H9 (cell line): Measurements from ENCODE around the gene ZNF775. TPM values are rescaled to one million over a fixed set of nuclear protein-coding genes. Genes with fewer than 3 reads are reported as not detected.

Experiments
- DNase-seq: peaks from one replicate; pipeline ENCODE4 v3.0.0-alpha.2; 2017
- H2AFZ ChIP-seq: one replicate; pipeline ENCODE4 v1.6.1; 2013; ENCODE audit warnings: mild to moderate bottlenecking, low read length, control low read depth, moderate library complexity
- H2AK5ac ChIP-seq: 2 replicates; pipeline ENCODE4 v1.6.1; 2013; ENCODE audit warnings: low read length, control low read depth, mixed read lengths; ENCODE audit not compliant: insufficient read length
- H2BK120ac ChIP-seq: one replicate; pipeline ENCODE4 v1.6.1; 2013; ENCODE audit warnings: low read depth, mild to moderate bottlenecking, low read length, control low read depth, inconsistent platforms; ENCODE audit not compliant: poor library complexity, severe bottlenecking
- H2BK12ac ChIP-seq: 2 replicates; pipeline ENCODE4 v1.6.1; 2013; ENCODE audit warnings: low read length, control low read depth, mixed read lengths, low read depth; ENCODE audit not compliant: insufficient read length
- H2BK15ac ChIP-seq: 2 replicates; pipeline ENCODE4 v1.6.1; 2013; ENCODE audit warnings: low read depth, low read length, control low read depth
- H2BK20ac ChIP-seq: one replicate; pipeline ENCODE4 v1.6.1; 2013; ENCODE audit warnings: low read depth, mild to moderate bottlenecking, low read length, control low read depth, inconsistent platforms; ENCODE audit not compliant: poor library complexity, severe bottlenecking
- H2BK5ac ChIP-seq: 2 replicates; pipeline ENCODE4 v1.6.1; 2013; ENCODE audit warnings: low read length, control low read depth, mixed read lengths; ENCODE audit not compliant: insufficient read length
- H3K14ac ChIP-seq: 2 replicates; pipeline ENCODE4 v1.6.1; 2013; ENCODE audit warnings: low read length, control low read depth; ENCODE audit not compliant: insufficient read depth
- H3K18ac ChIP-seq: 2 replicates; pipeline ENCODE4 v1.6.1; 2013; ENCODE audit warnings: low read depth, mild to moderate bottlenecking, mixed read lengths, low read length, control low read depth; ENCODE audit not compliant: insufficient read length
- H3K23ac ChIP-seq: 2 replicates; pipeline ENCODE4 v1.6.1; 2013; ENCODE audit warnings: low read length, control low read depth, mixed read lengths, low read depth; ENCODE audit not compliant: insufficient read length
- H3K23me2 ChIP-seq: 2 replicates; pipeline ENCODE4 v1.6.1; 2013; ENCODE audit warnings: low read depth, mild to moderate bottlenecking, mixed read lengths, low read length, control low read depth; ENCODE audit not compliant: insufficient read length, poor library complexity, severe bottlenecking
- H3K27ac ChIP-seq: 2 replicates; pipeline ENCODE4 v1.5.1; 2013; ENCODE audit warnings: low read length, control low read depth, mixed read lengths, low read depth; ENCODE audit not compliant: insufficient read length
- H3K27me3 ChIP-seq: 2 replicates; pipeline ENCODE4 v1.6.1; 2013; ENCODE audit warnings: low read length, control low read depth, inconsistent platforms; ENCODE audit not compliant: insufficient read depth
- H3K4ac ChIP-seq: 2 replicates; pipeline ENCODE4 v1.6.1; 2013; ENCODE audit warnings: low read depth, mild to moderate bottlenecking, control low read depth, inconsistent platforms, low read length, moderate library complexity
- H3K4me1 ChIP-seq: 2 replicates; pipeline ENCODE4 v1.6.1; 2013; ENCODE audit warnings: low read length, control low read depth, inconsistent platforms; ENCODE audit not compliant: insufficient read depth
- H3K4me2 ChIP-seq: 2 replicates; pipeline ENCODE4 v1.6.1; 2013; ENCODE audit warnings: low read length, control low read depth, mixed read lengths; ENCODE audit not compliant: insufficient read length, insufficient read depth
- H3K56ac ChIP-seq: 2 replicates; pipeline ENCODE4 v1.6.1; 2013; ENCODE audit warnings: low read depth, mild to moderate bottlenecking, mixed read lengths, low read length, control low read depth; ENCODE audit not compliant: insufficient read length
- H3K79me1 ChIP-seq: 2 replicates; pipeline ENCODE4 v1.6.1; 2013; ENCODE audit warnings: low read depth, mild to moderate bottlenecking, moderate library complexity, low read length, control low read depth, inconsistent platforms; ENCODE audit not compliant: insufficient read depth, poor library complexity, severe bottlenecking
- H3K79me2 ChIP-seq: 2 replicates; pipeline ENCODE4 v1.6.1; 2013; ENCODE audit warnings: low read length, control low read depth, inconsistent platforms; ENCODE audit not compliant: insufficient read depth
- H3K9ac ChIP-seq: 2 replicates; pipeline ENCODE4 v1.6.1; 2013; ENCODE audit warnings: low read length, control low read depth, mixed read lengths; ENCODE audit not compliant: insufficient read length; ENCODE audit errors: extremely low read depth
- H3K9me3 ChIP-seq: one replicate; pipeline ENCODE4 v1.6.1; 2013; ENCODE audit warnings: low read depth, low read length, inconsistent platforms; ENCODE audit not compliant: control insufficient read depth
- H3T11ph ChIP-seq: one replicate; pipeline ENCODE4 v1.6.1; 2013; ENCODE audit warnings: mild to moderate bottlenecking, low read length, control low read depth, inconsistent platforms
- H4K20me1 ChIP-seq: one replicate; pipeline ENCODE4 v1.6.1; 2013; ENCODE audit not compliant: control insufficient read depth, insufficient read length, insufficient read depth
- H4K5ac ChIP-seq: 2 replicates; pipeline ENCODE4 v1.6.1; 2013; ENCODE audit warnings: low read depth, mild to moderate bottlenecking, mixed read lengths, low read length, control low read depth; ENCODE audit not compliant: insufficient read length
- H4K8ac ChIP-seq: replicated peaks from 2 replicates; pipeline ENCODE4 v1.6.1; 2013; ENCODE audit warnings: low read length, control low read depth, mixed read lengths, low read depth; ENCODE audit not compliant: insufficient read length
- H4K91ac ChIP-seq: 2 replicates; pipeline ENCODE4 v1.6.1; 2013; ENCODE audit warnings: low read depth, mild to moderate bottlenecking, moderate library complexity, mixed read lengths, low read length, control low read depth; ENCODE audit not compliant: insufficient read length
- H3K27ac Mint-ChIP-seq, 3 experiments: 2 replicates in 2 of 3; 3 replicates in 1 of 3; pipeline ENCODE4 v1.8.0; 2020 to 2021; ENCODE audit warnings: mixed read lengths in 3 of 3, mild to moderate bottlenecking in 1 of 3, moderate library complexity in 1 of 3
- H3K27me3 Mint-ChIP-seq: 2 replicates; pipeline ENCODE4 v1.8.0; 2021; ENCODE audit warnings: low read depth, mild to moderate bottlenecking, moderate library complexity, mixed read lengths
- H3K36me3 Mint-ChIP-seq, 3 experiments: 2 replicates in 2 of 3; 3 replicates in 1 of 3; pipeline ENCODE4 v1.8.0; 2020 to 2021; ENCODE audit warnings: low read depth in 3 of 3, mixed read lengths in 3 of 3; ENCODE audit not compliant: insufficient read depth in 1 of 3
- H3K4me1 Mint-ChIP-seq, 2 experiments: 2 replicates each; pipeline ENCODE4 v1.8.0; 2020; ENCODE audit warnings: mixed read lengths in 2 of 2
- H3K4me3 Mint-ChIP-seq, 2 experiments: 2 replicates in 1 of 2; 3 replicates in 1 of 2; pipeline ENCODE4 v1.8.0; 2020 to 2021; ENCODE audit warnings: mild to moderate bottlenecking in 2 of 2, mixed read lengths in 2 of 2, moderate library complexity in 1 of 2
- H3K9me3 Mint-ChIP-seq, 2 experiments: 2 replicates in 1 of 2; 3 replicates in 1 of 2; pipeline ENCODE4 v1.8.0; 2020; ENCODE audit warnings: mild to moderate bottlenecking in 2 of 2, mixed read lengths in 2 of 2, moderate library complexity in 1 of 2
- CTCF ChIP-seq: fragments of 200-600 bp; sonication (generic); conservative IDR thresholded peaks from 3 replicates; pipeline ENCODE4 v1.8.0; 2021; ENCODE audit warnings: antibody characterized with exemption, mild to moderate bottlenecking
- WGBS: extraction: QIAGEN DNeasy Blood & Tissue Kit; methylation state at CpG from one replicate; pipeline ENCODE4 v1.1.7; 2013; ENCODE audit warnings: missing lambda C conversion rate, low lambda C conversion rate, mixed read lengths; ENCODE audit not compliant: insufficient read length; ENCODE audit errors: extremely low coverage; 5-methylcytosine and 5-hydroxymethylcytosine counted together
- total RNA-seq: library from RNA; stranded (reverse); gene quantifications from 2 replicates; pipeline ENCODE4 v1.2.1, GENCODE V29; 2021

ZNF775 gene
- total RNA-seq, 1 experiment from 2014 or later, result 10.5 TPM

- Mint-ChIP-seq H3K4me3 (no peak overlapping the region), H3K36me3 (peaks cover 0 to 4% (median 0%) of the 10 kb centered on the region in 3 experiments; a peak in 1 of 7 replicates), H3K4me1 (peaks cover 32 to 42% of the 10 kb centered on the region in 2 experiments), H3K27me3 (peaks cover 1% of the 10 kb centered on the region), H3K9me3 (peaks cover 4 to 7% of the 10 kb centered on the region in 2 experiments; a peak in 3 of 5 replicates), H3K27ac (no peak overlapping the region)
- no peak overlapping the region for H2BK120ac ChIP-seq
- H4K8ac ChIP-seq, result no peak overlapping the region
- no peak for TF ChIP-seq CTCF
- H3K9ac ChIP-seq, result no peak overlapping the region
- no peak overlapping the region for H3K27ac ChIP-seq
- no peaks in the 10 kb centered on the region for H3K27me3 ChIP-seq
- no peak for DNase-seq
- H3K23ac ChIP-seq, result no peak overlapping the region
- no peak overlapping the region for H3K4me2 ChIP-seq
- no peak overlapping the region for H3T11ph ChIP-seq
- H4K5ac ChIP-seq, result no peak overlapping the region
- no peak overlapping the region for H4K91ac ChIP-seq
- no peak overlapping the region for H2BK5ac ChIP-seq
- no peak overlapping the region for H2AK5ac ChIP-seq
- no peak overlapping the region for H3K18ac ChIP-seq
- H3K23me2 ChIP-seq, result no peaks in the 10 kb centered on the region
- H3K4me1 ChIP-seq, result 0 out of 2 replicates have a peak, but pooled peaks cover 3% of the 10 kb centered on the region
- H4K20me1 ChIP-seq, result no peaks in the 10 kb centered on the region
- H2BK12ac ChIP-seq, result no peak overlapping the region
- H2BK20ac ChIP-seq, result no peak overlapping the region
- H2BK15ac ChIP-seq, result no peak overlapping the region
- H3K56ac ChIP-seq, result no peak overlapping the region
- no peaks in the 10 kb centered on the region for H3K79me2 ChIP-seq
- H3K14ac ChIP-seq, result no peak overlapping the region
- no peaks in the 10 kb centered on the region for H3K79me1 ChIP-seq
- no peaks in the 10 kb centered on the region for H3K9me3 ChIP-seq
- no peak overlapping the region for H3K4ac ChIP-seq
- WGBS, result 100% methylated on average over 2 of the region's 4 CpGs
- H2AFZ ChIP-seq, result no peak overlapping the region
These were observed 20.0 kb upstream of the ZNF775 start for GRCh38 chr7:150358988-150359621.
